Measurements from ENCODE around the gene DPP10.

DPP10 gene

DNA sequence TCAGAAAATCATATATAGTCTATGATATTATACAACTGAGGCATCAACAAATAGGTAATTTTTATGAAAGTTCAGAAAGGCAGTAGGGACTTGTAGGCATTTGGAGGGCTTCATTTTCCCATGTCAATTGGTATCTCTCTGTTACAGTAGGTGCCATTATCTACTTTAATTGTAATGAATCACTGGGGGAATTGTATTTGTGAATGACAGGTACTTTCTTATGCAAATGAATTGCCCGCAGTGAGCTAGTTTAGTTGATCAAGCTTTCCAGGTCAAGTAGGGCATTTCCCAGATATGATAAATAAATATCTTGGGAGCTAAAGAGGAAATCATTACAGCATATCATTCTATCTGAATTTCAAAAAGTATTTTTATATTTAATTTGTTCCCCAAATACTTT lies 1116.3 kb downstream of the DPP10 start (continued):
- TF ChIP-seq ZFP3 (tag by site-specific recombination; IDR thresholded peaks at IDR 0.05; ENCODE audit: low read depth) (no peak), ZNF610 (tag by site-specific recombination; IDR thresholded peaks at IDR 0.05; ENCODE audit: borderline replicate concordance) (no peak)
- TF ChIP-seq, protein P1, sequence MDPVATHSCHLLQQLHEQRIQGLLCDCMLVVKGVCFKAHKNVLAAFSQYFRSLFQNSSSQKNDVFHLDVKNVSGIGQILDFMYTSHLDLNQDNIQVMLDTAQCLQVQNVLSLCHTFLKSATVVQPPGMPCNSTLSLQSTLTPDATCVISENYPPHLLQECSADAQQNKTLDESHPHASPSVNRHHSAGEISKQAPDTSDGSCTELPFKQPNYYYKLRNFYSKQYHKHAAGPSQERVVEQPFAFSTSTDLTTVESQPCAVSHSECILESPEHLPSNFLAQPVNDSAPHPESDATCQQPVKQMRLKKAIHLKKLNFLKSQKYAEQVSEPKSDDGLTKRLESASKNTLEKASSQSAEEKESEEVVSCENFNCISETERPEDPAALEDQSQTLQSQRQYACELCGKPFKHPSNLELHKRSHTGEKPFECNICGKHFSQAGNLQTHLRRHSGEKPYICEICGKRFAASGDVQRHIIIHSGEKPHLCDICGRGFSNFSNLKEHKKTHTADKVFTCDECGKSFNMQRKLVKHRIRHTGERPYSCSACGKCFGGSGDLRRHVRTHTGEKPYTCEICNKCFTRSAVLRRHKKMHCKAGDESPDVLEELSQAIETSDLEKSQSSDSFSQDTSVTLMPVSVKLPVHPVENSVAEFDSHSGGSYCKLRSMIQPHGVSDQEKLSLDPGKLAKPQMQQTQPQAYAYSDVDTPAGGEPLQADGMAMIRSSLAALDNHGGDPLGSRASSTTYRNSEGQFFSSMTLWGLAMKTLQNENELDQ (tag by site-specific recombination; IDR thresholded peaks at IDR 0.05; ENCODE audit: low read depth), result no peak

DNA sequence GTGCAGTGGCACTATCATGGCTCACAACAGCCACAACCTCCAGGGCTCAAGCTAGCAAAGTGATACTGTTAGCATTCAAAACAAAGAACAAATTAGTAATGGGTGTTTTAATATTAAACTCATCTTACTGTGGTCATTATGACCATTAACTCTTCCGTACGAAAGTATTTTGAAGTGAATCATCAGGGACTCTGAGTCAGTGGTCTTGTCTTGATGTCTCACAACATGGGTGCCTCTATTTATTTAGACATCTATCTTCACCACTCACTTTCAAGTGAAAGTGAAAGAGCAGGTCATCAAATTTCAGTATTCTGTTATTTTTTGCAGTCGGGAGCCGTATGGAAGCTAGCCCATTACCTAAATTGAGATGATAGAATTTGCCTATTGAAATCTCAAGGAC lies 1118.2 kb downstream of the DPP10 start:
- no peaks in the 10 kb centered on the region for H3K36me3 ChIP-seq (ENCODE audit: control insufficient read depth in 2 of 2, insufficient read depth in 1 of 2, low read length in 2 of 2)
- ChIA-PET POLR2A (no interaction called here), CTCF (no interaction called here)
- H3K4me3 ChIP-seq (ENCODE audit: low read depth, low read length), result no peak overlapping the region
- no peak overlapping the region for H3K27ac ChIP-seq (ENCODE audit: extremely low read depth, low read depth, low read length)
- H3K9me3 ChIP-seq (ENCODE audit: control insufficient read depth, insufficient read depth, low read depth, low read length), result no peaks in the 10 kb centered on the region
- TF ChIP-seq ZNF211 (tag by site-specific recombination; IDR thresholded peaks at IDR 0.05; ENCODE audit: low read depth), result no peak
- no peak for TF ChIP-seq ZBTB17 (tag by site-specific recombination; IDR thresholded peaks at IDR 0.05)
- no peaks in the 10 kb centered on the region for H3K4me1 ChIP-seq (ENCODE audit: control insufficient read depth, insufficient read depth, low read length)

DNA sequence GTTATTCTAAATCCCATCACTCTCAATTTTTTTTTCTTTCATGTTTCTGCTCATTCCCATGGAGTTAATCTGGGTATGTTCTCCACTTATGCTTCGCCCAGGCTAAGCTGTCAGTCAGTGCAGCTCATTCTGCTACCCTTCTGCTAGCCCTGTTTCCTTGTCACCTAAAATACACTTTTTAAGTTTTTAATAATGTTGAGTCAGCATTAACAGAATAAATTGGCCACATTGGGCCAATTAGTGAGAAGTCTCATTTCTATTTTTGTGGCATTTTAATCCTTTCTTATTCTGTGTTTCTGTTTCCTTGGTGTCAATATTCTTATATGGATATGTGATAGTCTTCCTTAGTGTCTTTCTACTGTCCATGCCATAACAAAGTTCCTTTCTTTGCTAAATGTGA lies 1126.2 kb downstream of the DPP10 start:
- no peak overlapping the region for H3K4me3 ChIP-seq (ENCODE audit: low read depth, low read length)
- POLR2A ChIA-PET, result no interaction called here
- CTCF ChIA-PET, result interaction anchor here (0.6 kb wide), 1 partner anchor 11 kb away, joined by 3 read pairs; no protein-coding TSS in a partner anchor
- TF ChIP-seq GLIS1 (tag by site-specific recombination; IDR thresholded peaks at IDR 0.05) (no peak), ZNF157 (tag by site-specific recombination; IDR thresholded peaks at IDR 0.05) (no peak), ZSCAN30 (tag by site-specific recombination; IDR thresholded peaks at IDR 0.05) (no peak), ZNF324 (tag by site-specific recombination; IDR thresholded peaks at IDR 0.05) (no peak), YY2 (tag by site-specific recombination; IDR thresholded peaks at IDR 0.05) (no peak), GLI4 (tag by site-specific recombination; IDR thresholded peaks at IDR 0.05) (no peak), ZNF221 (tag by site-specific recombination; IDR thresholded peaks at IDR 0.05; ENCODE audit: borderline replicate concordance) (no peak), YY1 (tag by site-specific recombination; IDR thresholded peaks at IDR 0.05) (no peak), PRDM1 (tag by site-specific recombination; IDR thresholded peaks at IDR 0.05) (no peak), ZNF660 (tag by site-specific recombination; IDR thresholded peaks at IDR 0.05) (no peak), ZNF112 (tag by site-specific recombination; IDR thresholded peaks at IDR 0.05) (no peak), ZNF148 (tag by site-specific recombination; IDR thresholded peaks at IDR 0.05; ENCODE audit: borderline replicate concordance) (no peak), HOXC10 (CRISPR knock-in tag; IDR thresholded peaks at IDR 0.05) (no peak), ZNF701 (tag by site-specific recombination; IDR thresholded peaks at IDR 0.05) (no peak)
- H3K36me3 ChIP-seq (ENCODE audit: control insufficient read depth in 2 of 2, insufficient read depth in 1 of 2, low read length in 2 of 2), result no peaks in the 10 kb centered on the region
- H3K27ac ChIP-seq (ENCODE audit: extremely low read depth, low read depth, low read length), result no peak overlapping the region
- no peaks in the 10 kb centered on the region for H3K4me1 ChIP-seq (ENCODE audit: control insufficient read depth, insufficient read depth, low read length)
- no peaks in the 10 kb centered on the region for H3K9me3 ChIP-seq (ENCODE audit: control insufficient read depth, insufficient read depth, low read depth, low read length)
